Putamen (tissue), 1 donor: ENCODE measurements around the gene SMARCC2.

ENCODE experiments used
- DNase-seq: peaks from one replicate; pipeline ENCODE4 v3.0.0-alpha.2; 2016; ENCODE audit warnings: low spot score

Gene SMARCC2

GRCh38 chr12:56189099-56189917 lies at the start of gene SMARCC2:
Gene SMARCC2, minus strand, starts transcription at chr12:56189483. Its CDS starts 22 bp downstream, at chr12:56189461.
- DNase-seq, result peak; percentile 81

- DNase-seq, result no peak
Measured at GRCh38 chr12:56237552-56237951, 48.3 kb upstream of the SMARCC2 start.

- no peak for DNase-seq
Measured at GRCh38 chr12:56236985-56237384, 47.7 kb upstream of the SMARCC2 start.

- no peak for DNase-seq
Measured at GRCh38 chr12:56236091-56236490, 46.8 kb upstream of the SMARCC2 start.

GRCh38 chr12:56234746-56235436 lies 45.6 kb upstream of the SMARCC2 start:
- no peak for DNase-seq

GRCh38 chr12:56231184-56231582 lies 41.9 kb upstream of the SMARCC2 start:
- DNase-seq, result no peak

GRCh38 chr12:56230432-56231183 lies 41.3 kb upstream of the SMARCC2 start:
- DNase-seq, result no peak

GRCh38 chr12:56229916-56230431 lies 40.7 kb upstream of the SMARCC2 start, which contains the start of gene SLC39A5:
Gene SLC39A5, plus strand, starts transcription at chr12:56230051. Its CDS starts 1,224 bp downstream, at chr12:56231275.
- DNase-seq, result no peak

- no peak for DNase-seq
Measured at GRCh38 chr12:56229082-56229481, 39.8 kb upstream of the SMARCC2 start.

- no peak for DNase-seq
Measured at GRCh38 chr12:56224954-56225353, 35.7 kb upstream of the SMARCC2 start.

- DNase-seq, result peak; percentile 97
Measured at GRCh38 chr12:56224102-56224701, 34.9 kb upstream of the SMARCC2 start, which contains the start of gene NABP2. Gene NABP2, plus strand, starts transcription at chr12:56224342. Its CDS starts 515 bp downstream, at chr12:56224857.

GRCh38 chr12:56223571-56224101 lies 34.4 kb upstream of the SMARCC2 start:
- no peak for DNase-seq

- DNase-seq, result no peak
Measured at GRCh38 chr12:56222531-56222895, 33.2 kb upstream of the SMARCC2 start.

GRCh38 chr12:56221757-56222530 lies 32.7 kb upstream of the SMARCC2 start, which contains the start of gene RNF41:
Gene RNF41, minus strand, starts transcription at chr12:56221922. Its CDS starts 7,875 bp downstream, at chr12:56214047.
- peak; percentile 96 for DNase-seq

- DNase-seq, result peak; percentile 37
Measured at GRCh38 chr12:56221232-56221756, 32.0 kb upstream of the SMARCC2 start.

- no peak for DNase-seq
Measured at GRCh38 chr12:56220611-56221231, 31.4 kb upstream of the SMARCC2 start.

GRCh38 chr12:56219840-56220239 lies 30.6 kb upstream of the SMARCC2 start:
- no peak for DNase-seq

GRCh38 chr12:56216461-56216860 lies 27.2 kb upstream of the SMARCC2 start:
- no peak for DNase-seq

GRCh38 chr12:56213878-56214277 lies 24.6 kb upstream of the SMARCC2 start:
- no peak for DNase-seq

GRCh38 chr12:56212361-56212760 lies 23.1 kb upstream of the SMARCC2 start:
- no peak for DNase-seq
